GM12874 (cell line): Measurements from ENCODE around the gene UBR4.

Source experiments
- TF ChIP-seq, protein P1 (sequence below): IDR thresholded peaks from 2 replicates; pipeline ENCODE4 v1.5.1; 2011; ENCODE audit warnings: low read depth, mild to moderate bottlenecking, control low read depth, low read length, moderate library complexity; ENCODE audit not compliant: insufficient read depth

The UBR4 gene

GRCh38 chr1:19209439-19209989, 552 bp downstream of the UBR4 start:
- TF ChIP-seq, protein P1, sequence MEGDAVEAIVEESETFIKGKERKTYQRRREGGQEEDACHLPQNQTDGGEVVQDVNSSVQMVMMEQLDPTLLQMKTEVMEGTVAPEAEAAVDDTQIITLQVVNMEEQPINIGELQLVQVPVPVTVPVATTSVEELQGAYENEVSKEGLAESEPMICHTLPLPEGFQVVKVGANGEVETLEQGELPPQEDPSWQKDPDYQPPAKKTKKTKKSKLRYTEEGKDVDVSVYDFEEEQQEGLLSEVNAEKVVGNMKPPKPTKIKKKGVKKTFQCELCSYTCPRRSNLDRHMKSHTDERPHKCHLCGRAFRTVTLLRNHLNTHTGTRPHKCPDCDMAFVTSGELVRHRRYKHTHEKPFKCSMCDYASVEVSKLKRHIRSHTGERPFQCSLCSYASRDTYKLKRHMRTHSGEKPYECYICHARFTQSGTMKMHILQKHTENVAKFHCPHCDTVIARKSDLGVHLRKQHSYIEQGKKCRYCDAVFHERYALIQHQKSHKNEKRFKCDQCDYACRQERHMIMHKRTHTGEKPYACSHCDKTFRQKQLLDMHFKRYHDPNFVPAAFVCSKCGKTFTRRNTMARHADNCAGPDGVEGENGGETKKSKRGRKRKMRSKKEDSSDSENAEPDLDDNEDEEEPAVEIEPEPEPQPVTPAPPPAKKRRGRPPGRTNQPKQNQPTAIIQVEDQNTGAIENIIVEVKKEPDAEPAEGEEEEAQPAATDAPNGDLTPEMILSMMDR = no peak

DNA sequence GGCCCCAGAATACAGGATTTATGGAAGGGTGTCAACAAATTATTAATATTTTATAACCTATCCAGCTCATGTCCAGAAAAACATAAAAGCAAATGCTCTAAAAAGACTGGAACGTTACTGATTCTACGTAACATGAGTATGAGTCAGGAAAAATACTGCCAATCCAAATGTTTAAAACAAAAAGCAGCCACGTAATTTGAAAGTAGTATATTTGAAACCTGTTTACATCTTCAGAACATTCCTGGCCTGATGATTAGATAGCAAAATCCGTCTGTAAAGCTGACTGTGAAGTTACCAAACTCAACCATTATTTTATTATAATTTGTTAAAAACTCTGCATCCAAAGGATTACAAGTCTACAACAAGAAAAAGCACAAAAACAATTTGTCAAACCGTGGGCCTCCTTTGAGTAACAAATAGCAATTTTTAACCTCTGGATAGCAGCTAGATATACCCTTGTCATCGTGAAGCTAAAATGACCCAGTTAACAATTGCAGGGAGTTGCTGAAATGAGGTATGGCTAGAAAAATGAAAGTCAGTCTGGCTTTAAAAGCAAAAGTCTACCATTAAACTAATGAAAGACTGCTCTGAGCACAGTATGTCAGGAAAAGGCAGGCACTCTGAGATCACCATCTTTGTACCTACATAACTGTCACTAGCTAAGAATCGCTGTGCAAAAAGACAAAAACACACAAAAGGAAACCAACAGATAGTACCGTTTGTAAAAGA, 1.2 kb downstream of the UBR4 start:
- TF ChIP-seq, protein P1 = no peak

DNA sequence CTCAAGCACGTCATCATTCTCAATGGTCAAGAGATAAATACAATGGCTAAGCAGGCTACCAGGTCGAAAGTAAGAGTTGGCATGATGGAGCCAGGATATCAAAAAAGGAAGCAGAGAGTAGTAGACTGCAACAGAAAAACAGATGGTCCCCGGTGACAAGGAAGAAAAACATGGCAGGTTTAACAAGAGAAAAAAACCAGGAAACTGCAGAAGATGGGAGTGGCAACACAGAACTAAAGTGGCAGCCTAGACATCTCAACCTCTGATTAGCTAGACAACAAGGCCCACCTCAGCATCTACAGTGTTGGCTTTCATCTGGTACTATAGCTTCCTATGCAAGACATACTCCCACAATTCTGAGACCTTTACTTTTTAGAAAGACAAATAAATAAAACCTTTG, 3.1 kb downstream of the UBR4 start:
- TF ChIP-seq, protein P1 = no peak

DNA sequence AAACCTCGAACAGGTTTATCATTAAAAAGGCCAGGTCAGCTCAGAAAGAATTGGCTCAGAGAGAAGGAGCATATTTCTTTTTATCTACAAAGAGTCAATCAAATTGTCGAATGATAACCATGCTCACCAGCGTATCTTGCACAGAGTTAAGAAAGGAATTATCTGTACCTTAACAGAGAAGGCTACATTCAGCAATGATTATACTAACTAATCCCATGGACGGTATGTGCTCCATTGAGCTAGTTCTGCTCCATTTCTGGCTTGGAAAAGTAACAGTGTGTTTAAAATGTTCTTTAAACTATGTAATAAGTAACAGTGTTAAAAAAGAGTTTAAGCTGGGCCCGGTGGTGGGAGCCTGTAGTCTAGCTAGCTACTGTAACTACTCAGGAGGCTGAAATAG, 4.2 kb downstream of the UBR4 start:
- TF ChIP-seq, protein P1 = no peak

GRCh38 chr1:19205403-19205802, 4.7 kb downstream of the UBR4 start:
- TF ChIP-seq, protein P1 = no peak

DNA sequence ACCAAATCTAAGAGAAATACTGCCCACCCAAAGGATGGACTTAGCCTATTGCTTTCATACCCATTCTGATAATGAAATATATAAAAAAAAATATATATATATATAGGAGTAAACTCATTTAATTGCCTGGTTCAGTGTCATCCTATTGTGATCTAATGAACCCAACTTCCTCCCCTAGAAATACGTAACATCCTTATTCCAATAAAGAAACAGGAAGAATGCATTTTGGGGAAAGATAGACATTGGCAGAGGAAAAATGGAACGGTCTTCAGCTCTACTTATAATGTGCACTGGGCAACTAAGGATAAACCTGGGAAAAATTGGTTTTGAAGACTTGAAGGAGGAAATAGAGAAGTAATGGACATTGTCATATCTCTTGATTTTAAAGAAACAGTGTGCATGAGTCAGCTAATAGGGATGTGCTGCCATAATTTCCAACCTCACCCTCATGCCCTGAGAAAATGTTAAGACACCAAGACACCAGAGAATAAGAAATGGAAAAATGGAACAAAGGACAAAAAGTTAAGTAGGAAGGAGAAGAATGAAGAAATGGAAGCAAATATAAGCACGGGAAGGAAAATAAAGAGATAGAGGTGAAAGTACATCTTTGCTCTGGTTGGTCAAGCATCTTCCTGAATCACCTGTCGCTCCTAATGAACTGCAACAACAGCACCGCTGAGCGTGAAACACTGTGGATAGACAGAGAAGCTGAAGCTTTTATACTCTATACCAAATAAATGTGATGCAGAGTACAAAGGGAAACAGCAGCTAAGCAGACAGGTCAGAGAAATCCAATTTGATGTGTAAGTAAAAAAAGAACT, 5.4 kb downstream of the UBR4 start:
- TF ChIP-seq, protein P1 = no peak

GRCh38 chr1:19203440-19203839, 6.6 kb downstream of the UBR4 start:
- TF ChIP-seq, protein P1 = no peak
